Activated CD8-positive, alpha-beta T cell treated with anti-CD3 and anti-CD28 coated beads for 36 hours (primary cell): ENCODE measurements around the gene PARD3. TPM values are rescaled to one million over a fixed set of nuclear protein-coding genes. Genes with fewer than 3 reads are reported as not detected.

Experiments used
- ATAC-seq: fragments of 200-7000 bp; cut with Tn5 transposase; one replicate; pipeline ENCODE4 v1.10.0; 2021; ENCODE audit warnings: mild to moderate bottlenecking, moderate library complexity
- CTCF ChIA-PET: fragments of 350-600 bp; sonication (Branson Sonifier 250); formaldehyde crosslinking; loops from one replicate; lab custom pipeline; 2021; ENCODE audit warnings: antibody characterized with exemption; lab: Charles Lee
- POLR2A ChIA-PET: fragments of 350-600 bp; sonication (Branson Sonifier 250); formaldehyde crosslinking; loops from one replicate; lab custom pipeline; 2021; ENCODE audit warnings: antibody characterized with exemption; lab: Charles Lee
- DNase-seq: peaks from one replicate; pipeline ENCODE4 v3.0.0-alpha.2; 2020
- H3K27ac Mint-ChIP-seq: one replicate; pipeline ENCODE4 v1.8.0; 2021; ENCODE audit warnings: mild to moderate bottlenecking, mixed read lengths
- H3K27me3 Mint-ChIP-seq: one replicate; pipeline ENCODE4 v1.8.0; 2021; ENCODE audit warnings: mixed read lengths
- H3K36me3 Mint-ChIP-seq: one replicate; pipeline ENCODE4 v1.8.0; 2021; ENCODE audit warnings: low read depth, mixed read lengths
- H3K4me1 Mint-ChIP-seq: one replicate; pipeline ENCODE4 v1.8.0; 2021; ENCODE audit warnings: low read depth, mixed read lengths
- H3K4me3 Mint-ChIP-seq: one replicate; pipeline ENCODE4 v1.8.0; 2021; ENCODE audit warnings: mild to moderate bottlenecking, moderate library complexity, mixed read lengths
- H3K9me3 Mint-ChIP-seq: one replicate; pipeline ENCODE4 v1.8.0; 2021; ENCODE audit warnings: mixed read lengths
- intact Hi-C: fragments of 100-400 bp; cut with micrococcal nuclease; formaldehyde crosslinking; loops from one replicate; pipeline ENCODE4 v1.10.0; 2022
- total RNA-seq, 2 experiments: library from RNA; stranded (reverse); gene quantifications; one replicate each; pipeline ENCODE4 v1.2.3, GENCODE V29; 2021
- TF ChIP-seq, protein P1 (sequence below): fragments of 200-600 bp; IDR thresholded peaks from one replicate; pipeline ENCODE4 v1.8.0; 2022; ENCODE audit warnings: antibody characterized with exemption, mild to moderate bottlenecking

PARD3 gene
- total RNA-seq, 2 experiments from 2014 or later: 1.6 to 2.0 TPM

DNA sequence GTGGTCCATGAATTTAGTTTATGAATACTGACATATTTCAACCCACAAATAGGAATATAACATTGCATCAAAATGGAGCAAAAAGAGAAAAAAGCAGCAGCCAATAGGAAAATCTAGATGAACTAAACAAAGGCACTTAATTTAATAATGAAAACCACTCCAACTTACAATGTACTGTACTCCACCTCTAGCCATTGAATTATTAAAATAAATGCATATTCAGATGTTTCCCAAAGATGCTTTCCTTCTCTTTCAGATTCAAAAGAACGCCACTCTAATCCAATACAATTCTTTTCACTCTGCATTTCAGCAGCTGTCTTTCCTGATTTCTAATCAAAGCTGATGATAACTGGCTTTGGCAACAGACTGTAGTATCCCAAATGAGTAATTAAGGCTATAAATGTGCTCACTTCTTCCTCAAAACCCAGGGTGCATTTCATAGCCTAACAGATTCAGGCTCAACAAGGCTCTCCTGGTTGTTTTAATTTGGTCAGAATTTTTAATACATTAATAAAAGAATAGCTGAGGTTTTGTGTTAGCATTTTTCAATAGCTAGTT, 577.1 kb downstream of the PARD3 start:
- no peak overlapping the region for H3K27ac Mint-ChIP-seq
- H3K27me3 Mint-ChIP-seq: peaks cover 2% of the 10 kb centered on the region
- no peaks in the 10 kb centered on the region for H3K4me1 Mint-ChIP-seq
- DNase-seq: no peak
- CTCF ChIA-PET: interaction anchor here (1.2 kb wide), 1 partner anchor 20 kb away, joined by 3 read pairs; no protein-coding TSS in a partner anchor
- POLR2A ChIA-PET: no interaction called here
- no peaks in the 10 kb centered on the region for H3K36me3 Mint-ChIP-seq
- intact Hi-C loops: no loop called here
- TF ChIP-seq, protein P1, sequence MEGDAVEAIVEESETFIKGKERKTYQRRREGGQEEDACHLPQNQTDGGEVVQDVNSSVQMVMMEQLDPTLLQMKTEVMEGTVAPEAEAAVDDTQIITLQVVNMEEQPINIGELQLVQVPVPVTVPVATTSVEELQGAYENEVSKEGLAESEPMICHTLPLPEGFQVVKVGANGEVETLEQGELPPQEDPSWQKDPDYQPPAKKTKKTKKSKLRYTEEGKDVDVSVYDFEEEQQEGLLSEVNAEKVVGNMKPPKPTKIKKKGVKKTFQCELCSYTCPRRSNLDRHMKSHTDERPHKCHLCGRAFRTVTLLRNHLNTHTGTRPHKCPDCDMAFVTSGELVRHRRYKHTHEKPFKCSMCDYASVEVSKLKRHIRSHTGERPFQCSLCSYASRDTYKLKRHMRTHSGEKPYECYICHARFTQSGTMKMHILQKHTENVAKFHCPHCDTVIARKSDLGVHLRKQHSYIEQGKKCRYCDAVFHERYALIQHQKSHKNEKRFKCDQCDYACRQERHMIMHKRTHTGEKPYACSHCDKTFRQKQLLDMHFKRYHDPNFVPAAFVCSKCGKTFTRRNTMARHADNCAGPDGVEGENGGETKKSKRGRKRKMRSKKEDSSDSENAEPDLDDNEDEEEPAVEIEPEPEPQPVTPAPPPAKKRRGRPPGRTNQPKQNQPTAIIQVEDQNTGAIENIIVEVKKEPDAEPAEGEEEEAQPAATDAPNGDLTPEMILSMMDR: no peak
- no peaks in the 10 kb centered on the region for H3K9me3 Mint-ChIP-seq
- H3K4me3 Mint-ChIP-seq: no peak overlapping the region
- no peak for ATAC-seq

DNA sequence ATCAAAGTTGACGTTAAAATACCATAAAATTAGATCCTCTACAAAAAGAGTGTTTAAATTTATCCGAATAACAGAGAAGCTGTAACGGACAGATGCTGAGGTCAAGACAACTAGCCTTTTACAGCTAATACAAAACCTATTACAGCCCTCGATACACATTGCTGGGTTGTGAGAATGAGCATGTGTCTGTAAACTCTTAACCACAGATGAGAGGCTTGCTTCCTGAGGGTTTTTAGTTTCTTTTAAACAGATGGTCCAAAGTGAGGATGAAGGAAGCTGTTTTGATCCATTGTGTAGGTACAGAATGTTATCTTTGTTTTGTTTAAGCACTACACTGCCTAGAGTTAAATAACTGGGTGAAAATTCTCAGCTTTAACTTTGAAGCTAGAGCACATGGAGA, 578.2 kb downstream of the PARD3 start:
- ATAC-seq: no peak
- ChIA-PET CTCF (interaction anchor here (1.2 kb wide), 1 partner anchor 19 kb away, joined by 3 read pairs; no protein-coding TSS in a partner anchor), POLR2A (no interaction called here)
- Mint-ChIP-seq H3K27me3 (peaks cover 2% of the 10 kb centered on the region), H3K27ac (no peak overlapping the region), H3K4me3 (no peak overlapping the region), H3K4me1 (no peaks in the 10 kb centered on the region), H3K9me3 (no peaks in the 10 kb centered on the region), H3K36me3 (no peaks in the 10 kb centered on the region)
- no peak for DNase-seq
- TF ChIP-seq, protein P1: no peak
- intact Hi-C loops: no loop called here

DNA sequence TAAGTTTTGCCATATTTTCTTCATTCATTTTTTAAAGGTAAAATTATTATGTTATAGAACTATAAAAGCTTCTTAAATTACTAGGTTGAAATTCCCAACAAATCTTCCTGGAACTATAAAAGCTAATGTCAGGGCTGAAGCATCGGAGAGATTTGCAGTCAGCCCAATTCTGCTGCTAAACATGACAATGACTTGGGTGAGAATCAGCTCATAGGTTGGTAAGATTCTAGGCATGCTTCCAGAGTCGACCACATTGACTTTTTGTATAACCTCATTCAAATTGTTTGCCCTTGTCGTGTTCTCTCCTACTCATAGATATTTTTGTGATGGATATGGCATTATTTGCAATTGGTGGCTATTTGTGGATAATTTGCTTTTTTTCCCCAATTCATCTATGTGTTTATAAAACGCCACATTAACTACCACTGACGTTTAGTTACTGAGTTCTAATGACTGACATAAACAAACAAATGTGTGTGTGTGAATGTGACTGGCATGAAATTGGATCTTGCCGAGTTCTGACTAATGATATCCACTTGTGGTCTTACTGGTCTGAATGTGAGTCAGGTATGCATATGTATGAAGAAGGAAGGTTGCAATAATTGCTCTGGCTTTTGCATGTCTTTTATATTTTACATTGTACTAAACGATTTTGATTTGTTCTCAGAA, 579.8 kb downstream of the PARD3 start:
- no peak overlapping the region for H3K27ac Mint-ChIP-seq
- intact Hi-C loops: no loop called here
- no peaks in the 10 kb centered on the region for H3K27me3 Mint-ChIP-seq
- DNase-seq (no peak), ATAC-seq (no peak)
- H3K4me1 Mint-ChIP-seq: no peaks in the 10 kb centered on the region
- no peaks in the 10 kb centered on the region for H3K36me3 Mint-ChIP-seq
- H3K9me3 Mint-ChIP-seq: no peaks in the 10 kb centered on the region
- ChIA-PET CTCF (no interaction called here), POLR2A (no interaction called here)
- H3K4me3 Mint-ChIP-seq: no peak overlapping the region
- TF ChIP-seq, protein P1: no peak

DNA sequence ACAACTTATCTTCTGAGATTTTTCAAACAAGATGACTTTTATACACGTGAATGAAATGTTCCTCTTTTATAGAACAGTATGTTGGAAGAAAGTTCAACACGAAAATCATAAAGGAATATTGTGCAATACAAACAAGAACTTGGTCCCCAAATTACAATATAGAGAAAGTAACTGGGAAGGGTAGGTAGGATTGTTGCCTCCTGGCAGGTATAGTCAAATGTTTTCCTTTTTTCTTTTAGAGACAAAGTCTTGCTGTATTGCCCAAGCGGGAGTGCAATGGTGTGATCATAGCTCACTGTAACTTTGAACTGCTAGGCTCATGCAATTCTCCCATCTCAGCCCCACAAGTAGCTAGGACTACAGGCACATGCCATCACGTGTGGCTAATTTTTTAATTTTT, 582.6 kb downstream of the PARD3 start:
- no peak overlapping the region for H3K4me3 Mint-ChIP-seq
- H3K36me3 Mint-ChIP-seq: no peaks in the 10 kb centered on the region
- no peaks in the 10 kb centered on the region for H3K9me3 Mint-ChIP-seq
- TF ChIP-seq, protein P1: no peak
- DNase-seq: no peak
- intact Hi-C loops: no loop called here
- H3K27ac Mint-ChIP-seq: no peak overlapping the region
- ChIA-PET CTCF (no interaction called here), POLR2A (interaction anchor here (0.6 kb wide), 1 partner anchor 1180 kb away, joined by 3 read pairs; no protein-coding TSS in a partner anchor)
- H3K4me1 Mint-ChIP-seq: no peaks in the 10 kb centered on the region
- no peaks in the 10 kb centered on the region for H3K27me3 Mint-ChIP-seq
- no peak for ATAC-seq

DNA sequence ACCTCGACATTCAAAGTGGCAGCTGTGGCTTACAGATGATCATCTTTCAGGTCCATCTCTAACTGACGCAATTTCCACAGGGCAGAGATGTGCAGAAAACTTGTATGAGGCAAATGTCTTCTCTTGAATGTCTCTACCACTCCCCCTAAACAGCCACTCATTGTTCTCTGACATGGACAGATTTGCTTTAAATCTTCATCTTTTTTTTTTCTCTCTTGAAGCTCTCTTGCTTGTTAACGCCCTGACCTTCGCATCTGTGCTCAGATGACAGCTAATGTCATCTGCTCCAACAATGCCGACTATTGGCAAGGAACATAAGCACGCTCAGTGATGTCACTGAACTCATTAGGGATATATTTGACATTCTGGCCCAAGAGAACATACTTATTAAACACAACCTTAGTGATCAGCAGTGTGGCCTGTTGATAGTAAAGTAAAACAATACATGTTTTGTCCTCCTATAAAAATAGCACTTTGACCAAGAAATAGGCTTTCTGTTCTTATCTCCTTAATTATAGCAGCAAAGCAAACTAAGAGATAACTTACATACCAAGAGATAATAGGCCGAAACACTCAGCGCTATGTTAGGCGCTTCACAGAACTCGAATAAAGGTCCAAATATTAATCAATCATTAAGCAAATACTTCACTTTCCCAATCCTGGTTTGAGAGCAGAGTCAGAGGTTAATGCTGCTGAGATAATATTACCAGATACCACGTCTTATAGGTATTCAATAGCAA, 583.5 kb downstream of the PARD3 start:
- CTCF ChIA-PET: no interaction called here
- no peaks in the 10 kb centered on the region for H3K4me1 Mint-ChIP-seq

More for the DNA sequence above, 583.5 kb downstream of the PARD3 start:
- Mint-ChIP-seq H3K4me3 (no peak overlapping the region), H3K27ac (no peak overlapping the region), H3K9me3 (peaks cover 5% of the 10 kb centered on the region), H3K27me3 (peaks cover 4% of the 10 kb centered on the region), H3K36me3 (no peaks in the 10 kb centered on the region)
- no peak for ATAC-seq
- intact Hi-C loops: no loop called here
- POLR2A ChIA-PET: no interaction called here
- no peak for DNase-seq
- TF ChIP-seq, protein P1: no peak
